Lung (tissue), 12 donors: ENCODE measurements around the gene FOXJ3. TPM values are rescaled to one million over a fixed set of nuclear protein-coding genes. Genes with fewer than 3 reads are reported as not detected.

Source experiments
- ATAC-seq: fragments of 200-7000 bp; cut with Tn5 transposase; one replicate; pipeline ENCODE4 v1.9.1; 2020; ENCODE audit warnings: moderate number of reproducible peaks; ENCODE audit not compliant: insufficient read depth, low FRiP score
- DNase-seq, 3 donors: peaks; one replicate each; pipeline ENCODE4 v3.0.0-alpha.2; 2013 to 2017
- H3K27ac ChIP-seq, 2 donors: one replicate each; pipeline ENCODE4 v1.5.1; 2013; ENCODE audit warnings: mild to moderate bottlenecking in 2 of 2, moderate library complexity in 2 of 2, control low read depth in 1 of 2, inconsistent platforms in 1 of 2, low read depth in 1 of 2, low read length in 1 of 2
- H3K27me3 ChIP-seq, 3 donors: one replicate each; pipeline ENCODE4 v1.5.1; 2013; ENCODE audit warnings: low read length in 2 of 3; ENCODE audit not compliant: control insufficient read depth in 3 of 3, insufficient read depth in 3 of 3
- H3K36me3 ChIP-seq, 4 donors: one replicate each; pipeline ENCODE4 v1.5.1; 2013; ENCODE audit warnings: low read length in 4 of 4, mild to moderate bottlenecking in 1 of 4, moderate library complexity in 1 of 4; ENCODE audit not compliant: control insufficient read depth in 4 of 4, insufficient read depth in 4 of 4
- H3K4me1 ChIP-seq, 5 donors: one replicate each; pipeline ENCODE4 v1.5.1; 2013; ENCODE audit warnings: low read length in 5 of 5, mild to moderate bottlenecking in 2 of 5, moderate library complexity in 1 of 5; ENCODE audit not compliant: control insufficient read depth in 5 of 5, insufficient read depth in 5 of 5
- H3K4me3 ChIP-seq: one replicate; pipeline ENCODE4 v1.5.1; 2013; ENCODE audit warnings: mild to moderate bottlenecking, control low read depth, moderate library complexity
- H3K9ac ChIP-seq, 2 donors: one replicate each; pipeline ENCODE4 v1.5.1; 2013; ENCODE audit warnings: low read length in 2 of 2, control low read depth in 1 of 2; ENCODE audit not compliant: insufficient read depth in 1 of 2
- H3K9me3 ChIP-seq, 4 donors: one replicate each; pipeline ENCODE4 v1.5.1; 2013; ENCODE audit warnings: low read length in 3 of 4, mild to moderate bottlenecking in 1 of 4, moderate library complexity in 1 of 4; ENCODE audit not compliant: control insufficient read depth in 4 of 4, insufficient read depth in 3 of 4
- WGBS, 2 donors: extraction: QIAGEN DNeasy Blood & Tissue Kit; methylation state at CpG; one replicate each; pipeline ENCODE4 v1.1.7; 2013; 5-methylcytosine and 5-hydroxymethylcytosine counted together
- polyA plus RNA-seq, 2 donors: library from polyadenylated mRNA; stranded (reverse); fragments of 200-250 nt; gene quantifications; one replicate each; pipeline ENCODE4 v1.2.1, GENCODE V29; 2013
- total RNA-seq, 2 donors: library from RNA; depleted of rRNA in 1 of 2; stranded (reverse); fragments of >200 nt in 1 of 2; gene quantifications; one replicate each; pipeline ENCODE4 v1.2.1, GENCODE V29; 2014 to 2021
- TF ChIP-seq, protein P1 (sequence below): IDR thresholded peaks from 2 replicates; pipeline ENCODE4 v1.5.1; 2012; ENCODE audit warnings: mild to moderate bottlenecking; ENCODE audit errors: control extremely low read depth, extremely low read depth
- donor health status: control.
- donor health status: control.
- donor health status: Bipolar disorder and iron deficiency.
- donor health status: healthy.
- donor health status: DM: yes; HTN: yes; CAD: no.

FOXJ3 gene
- total and polyA plus RNA-seq, 4 donors = 11.9 to 106 (median 26.6) TPM

DNA sequence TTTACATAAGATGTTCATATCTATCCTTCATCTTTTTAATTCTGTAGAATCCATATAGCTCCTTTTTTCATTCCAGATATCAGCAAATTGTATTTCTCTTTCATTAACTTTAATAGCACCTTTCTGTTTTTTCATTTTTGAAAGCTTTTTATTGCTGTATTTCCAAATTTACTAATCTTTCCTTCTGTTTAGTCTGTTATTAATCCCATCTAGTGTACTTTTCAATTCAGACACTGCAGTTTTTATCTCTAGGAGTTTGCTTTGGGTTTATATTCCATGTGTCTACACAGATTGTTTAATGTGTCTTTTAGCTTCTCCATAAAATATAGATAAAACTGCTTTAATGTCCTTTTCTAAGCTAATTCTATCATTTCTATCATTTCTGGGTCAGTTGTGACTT lies 133.0 kb downstream of the FOXJ3 start:
- no peak for DNase-seq
- no peak overlapping the region for H3K4me3 ChIP-seq
- TF ChIP-seq, protein P1, sequence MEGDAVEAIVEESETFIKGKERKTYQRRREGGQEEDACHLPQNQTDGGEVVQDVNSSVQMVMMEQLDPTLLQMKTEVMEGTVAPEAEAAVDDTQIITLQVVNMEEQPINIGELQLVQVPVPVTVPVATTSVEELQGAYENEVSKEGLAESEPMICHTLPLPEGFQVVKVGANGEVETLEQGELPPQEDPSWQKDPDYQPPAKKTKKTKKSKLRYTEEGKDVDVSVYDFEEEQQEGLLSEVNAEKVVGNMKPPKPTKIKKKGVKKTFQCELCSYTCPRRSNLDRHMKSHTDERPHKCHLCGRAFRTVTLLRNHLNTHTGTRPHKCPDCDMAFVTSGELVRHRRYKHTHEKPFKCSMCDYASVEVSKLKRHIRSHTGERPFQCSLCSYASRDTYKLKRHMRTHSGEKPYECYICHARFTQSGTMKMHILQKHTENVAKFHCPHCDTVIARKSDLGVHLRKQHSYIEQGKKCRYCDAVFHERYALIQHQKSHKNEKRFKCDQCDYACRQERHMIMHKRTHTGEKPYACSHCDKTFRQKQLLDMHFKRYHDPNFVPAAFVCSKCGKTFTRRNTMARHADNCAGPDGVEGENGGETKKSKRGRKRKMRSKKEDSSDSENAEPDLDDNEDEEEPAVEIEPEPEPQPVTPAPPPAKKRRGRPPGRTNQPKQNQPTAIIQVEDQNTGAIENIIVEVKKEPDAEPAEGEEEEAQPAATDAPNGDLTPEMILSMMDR = no peak
- peaks cover 0 to 2% (median 1%) of the 10 kb centered on the region in 4 donors for H3K9me3 ChIP-seq
- no peak overlapping the region for H3K27ac ChIP-seq
- H3K36me3 ChIP-seq = peaks cover 0 to 27% (median 12%) of the 10 kb centered on the region in 4 donors
- no peaks in the 10 kb centered on the region for H3K27me3 ChIP-seq
- no peak for ATAC-seq
- no peaks in the 10 kb centered on the region for H3K4me1 ChIP-seq
- H3K9ac ChIP-seq = no peak overlapping the region

DNA sequence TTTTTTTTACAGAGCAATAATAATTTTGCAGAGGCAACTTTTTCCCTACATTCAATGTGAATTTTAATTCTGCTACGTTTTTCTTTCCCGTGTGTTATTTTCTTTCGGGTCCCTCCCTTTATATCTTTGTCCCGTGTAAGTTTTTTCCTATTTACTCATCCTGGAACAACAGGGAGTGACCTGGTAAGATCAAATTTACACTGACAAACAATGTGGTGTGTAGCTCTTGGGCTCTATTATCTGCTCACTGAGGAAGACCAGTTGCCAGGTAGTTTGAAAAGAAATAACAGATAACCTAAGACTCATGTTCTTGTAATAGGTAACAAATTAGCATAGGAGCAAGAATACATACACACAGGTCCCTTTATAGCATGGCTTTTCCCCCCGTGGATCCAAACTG lies 136.8 kb downstream of the FOXJ3 start:
- H3K36me3 ChIP-seq = peaks cover 2 to 34% (median 20%) of the 10 kb centered on the region in 4 donors
- no peak overlapping the region for H3K9ac ChIP-seq
- H3K27ac ChIP-seq = no peak overlapping the region
- H3K9me3 ChIP-seq = peaks cover 0 to 2% (median 0%) of the 10 kb centered on the region in 4 donors
- H3K4me3 ChIP-seq = no peak overlapping the region
- H3K4me1 ChIP-seq = peaks cover 0 to 2% (median 0%) of the 10 kb centered on the region in 5 donors
- no peak for ATAC-seq
- TF ChIP-seq, protein P1 = no peak
- DNase-seq = no peak
- H3K27me3 ChIP-seq = no peaks in the 10 kb centered on the region
- WGBS, 2 donors = 90 to 94% methylated on average over 5 of the region's 5 CpGs

DNA sequence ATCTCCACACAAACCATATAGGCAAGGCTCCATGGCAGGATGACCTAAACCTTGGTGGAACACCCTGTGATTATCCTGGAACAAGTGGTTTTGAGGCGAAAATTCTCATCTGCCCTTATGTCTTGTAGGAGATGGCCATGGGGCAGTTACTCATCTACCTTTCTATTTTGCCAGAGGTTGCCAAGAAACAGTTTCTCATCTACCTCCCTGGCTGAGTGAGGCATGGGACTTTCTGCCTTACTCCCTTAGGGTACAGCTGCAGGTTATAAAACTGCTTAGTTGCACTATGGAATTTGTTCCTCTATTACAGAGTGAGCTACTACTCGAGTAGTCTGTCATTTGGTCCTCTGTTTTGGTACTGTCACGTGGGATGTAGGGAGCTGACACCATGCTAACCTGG lies 139.2 kb downstream of the FOXJ3 start:
- ATAC-seq (no peak), DNase-seq (no peak)
- Histone ChIP-seq H3K27ac (no peak overlapping the region), H3K27me3 (no peaks in the 10 kb centered on the region), H3K36me3 (peaks cover 6 to 30% (median 17%) of the 10 kb centered on the region in 4 donors), H3K4me1 (peaks cover 0 to 2% (median 0%) of the 10 kb centered on the region in 5 donors), H3K9me3 (no peaks in the 10 kb centered on the region), H3K4me3 (no peak overlapping the region), H3K9ac (no peak overlapping the region)
- 97 to 100% methylated on average over 3 of the region's 3 CpGs for WGBS, 2 donors
- TF ChIP-seq, protein P1 = no peak

DNA sequence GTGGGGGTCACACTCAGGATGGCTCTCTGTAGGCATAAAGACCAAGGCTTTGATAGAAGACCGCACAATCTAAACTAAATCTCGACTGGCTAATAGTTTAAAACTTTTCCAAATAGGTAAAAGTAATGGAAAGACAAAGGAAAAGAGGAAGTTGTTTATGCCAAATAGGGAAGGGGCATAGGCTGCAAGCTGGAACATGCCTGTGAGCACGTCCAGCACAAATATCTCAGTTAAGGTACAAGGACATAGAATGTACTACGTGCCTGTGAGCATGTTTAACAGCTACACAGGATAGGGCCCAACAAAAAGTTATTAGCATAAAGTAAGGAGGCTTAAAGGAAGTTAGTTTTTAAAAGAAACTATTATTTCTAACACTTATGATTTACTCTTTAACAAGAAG lies 142.9 kb downstream of the FOXJ3 start:
- DNase-seq (no peak), ATAC-seq (no peak)
- TF ChIP-seq, protein P1 = no peak
- Histone ChIP-seq H3K4me1 (peaks cover 0 to 7% (median 2%) of the 10 kb centered on the region in 5 donors), H3K27ac (no peak overlapping the region), H3K36me3 (peaks cover 8 to 27% (median 20%) of the 10 kb centered on the region in 4 donors), H3K4me3 (no peak overlapping the region), H3K27me3 (no peaks in the 10 kb centered on the region), H3K9ac (no peak overlapping the region), H3K9me3 (no peaks in the 10 kb centered on the region)
- 90 to 91% methylated on average over 4 of the region's 4 CpGs for WGBS, 2 donors
